ENCODE measurements around the gene ETFA.

ETFA gene

DNA sequence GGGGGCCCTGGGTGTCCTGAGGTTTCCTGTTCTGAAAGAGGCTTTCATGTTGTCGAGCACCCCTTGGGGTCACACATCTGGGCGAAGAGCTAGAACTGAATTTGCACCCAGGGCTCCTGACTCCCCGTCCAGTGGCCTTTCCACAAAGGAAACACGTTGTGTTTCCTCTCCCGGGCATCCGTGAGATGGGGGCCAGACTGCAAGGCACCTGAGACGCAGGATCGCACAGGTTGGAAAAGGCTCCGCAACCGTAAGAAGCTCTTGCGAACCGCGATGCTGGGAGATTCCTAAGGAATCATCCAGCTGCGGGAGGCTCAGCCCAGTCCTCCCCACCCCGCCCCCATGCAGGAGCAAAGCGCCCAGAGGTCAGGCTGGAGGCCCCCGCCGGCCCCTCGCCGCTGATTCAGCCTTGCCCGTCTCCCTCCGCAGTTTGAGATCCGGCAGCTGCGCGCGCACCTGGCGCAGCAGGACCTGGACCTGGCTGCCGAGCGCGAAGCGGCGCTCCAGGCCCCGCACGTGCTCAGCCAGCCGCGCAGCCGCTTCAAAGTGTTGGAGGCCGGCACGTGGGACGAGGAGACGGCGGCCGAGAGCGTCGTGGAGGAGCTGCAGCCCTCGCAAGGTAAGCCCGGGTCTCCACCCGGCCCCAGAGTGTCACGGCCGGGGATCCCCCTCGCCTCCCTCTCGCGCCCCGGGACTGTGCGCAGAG, 119.6 kb downstream of the ETFA start:
- DNase-seq = no peak

DNA sequence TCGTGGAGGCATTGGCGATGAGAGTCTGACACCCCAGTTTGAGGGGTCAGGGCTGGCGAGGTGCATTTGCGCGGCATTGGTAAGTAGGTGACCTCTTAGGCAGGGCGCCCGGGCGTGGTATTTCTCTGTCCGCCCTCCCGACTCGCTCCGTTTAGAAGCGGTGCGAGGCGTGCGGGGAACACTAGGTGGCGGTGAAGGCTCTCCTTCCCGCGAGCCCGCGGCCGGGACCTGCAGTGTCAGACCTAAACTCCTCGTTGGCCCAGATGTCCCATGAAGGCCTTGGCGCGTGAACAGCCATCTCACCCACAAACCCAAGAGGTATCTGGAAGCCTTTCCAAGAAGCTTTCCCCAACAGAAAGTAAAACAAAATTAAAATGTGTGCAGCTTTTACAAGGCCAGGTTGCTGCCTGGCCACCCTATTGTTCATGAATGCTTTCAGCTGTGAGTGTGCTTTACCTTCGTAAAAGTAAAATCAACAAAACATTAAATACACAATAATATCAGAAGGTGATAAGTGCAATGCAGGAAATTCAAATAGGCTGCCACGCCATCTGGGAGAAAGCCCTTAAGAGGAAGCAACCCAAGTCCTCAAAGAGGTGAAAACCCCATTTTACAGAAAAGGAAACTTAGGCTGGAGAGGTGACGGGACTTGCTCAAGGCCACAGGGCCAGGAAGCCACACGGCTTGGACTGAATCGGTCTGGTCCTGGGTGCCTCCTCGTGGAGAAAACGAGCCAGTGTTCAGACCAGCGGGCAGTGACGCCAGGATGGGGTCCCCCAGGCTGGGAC, 120.3 kb downstream of the ETFA start:
- DNase-seq = peak; percentile 58 to 64

DNA sequence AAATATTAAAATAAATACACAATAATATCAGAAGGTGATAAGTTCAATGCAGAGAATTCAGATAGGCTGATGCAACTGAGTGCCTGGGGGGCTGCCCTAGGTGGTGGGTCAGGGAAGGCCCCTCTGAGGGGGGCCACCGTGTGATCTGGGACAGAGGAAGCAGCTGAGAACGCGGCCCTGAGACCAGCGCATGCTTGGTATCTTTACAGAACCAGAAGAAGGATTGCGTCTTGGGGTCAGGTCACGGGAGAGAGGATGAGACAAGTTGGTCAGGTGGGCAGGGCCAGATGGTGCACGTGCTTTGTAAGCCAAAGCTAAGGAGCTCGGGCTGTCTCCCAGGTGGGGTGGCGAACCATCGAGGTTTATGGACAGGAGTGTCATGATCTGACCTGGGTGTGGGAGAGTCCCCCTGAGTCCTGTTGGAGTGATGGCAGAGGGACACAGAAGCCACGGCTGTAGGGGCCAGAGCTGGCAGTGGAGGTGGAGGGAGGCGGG, 121.2 kb downstream of the ETFA start:
- no peak for DNase-seq

DNA sequence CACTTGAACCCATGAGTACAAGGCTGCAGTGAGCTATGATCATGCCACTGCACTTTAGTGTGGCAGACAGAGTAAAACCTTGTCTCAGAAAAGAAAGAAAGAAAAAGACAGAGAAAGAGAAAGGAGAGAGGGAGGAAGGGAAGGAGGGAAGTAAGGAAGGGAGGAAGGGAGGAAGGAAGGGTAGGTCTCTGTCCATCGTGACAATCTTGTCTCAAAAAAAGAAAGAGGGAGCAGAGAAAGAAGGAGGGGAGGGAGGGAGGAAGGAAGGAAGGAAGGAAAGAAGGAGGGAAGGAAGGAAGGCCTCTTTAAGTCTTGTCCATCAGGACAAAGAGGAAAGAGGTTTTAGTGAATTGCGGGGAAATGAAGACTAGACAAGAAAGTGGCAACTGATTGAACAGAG, 122.2 kb downstream of the ETFA start:
- no peak for DNase-seq

- DNase-seq = no peak
These were observed 124.1 kb downstream of the ETFA start for GRCh38 chr15:76187163-76187562.

- DNase-seq = no peak
These were observed 125.6 kb downstream of the ETFA start for GRCh38 chr15:76185716-76186115.

DNA sequence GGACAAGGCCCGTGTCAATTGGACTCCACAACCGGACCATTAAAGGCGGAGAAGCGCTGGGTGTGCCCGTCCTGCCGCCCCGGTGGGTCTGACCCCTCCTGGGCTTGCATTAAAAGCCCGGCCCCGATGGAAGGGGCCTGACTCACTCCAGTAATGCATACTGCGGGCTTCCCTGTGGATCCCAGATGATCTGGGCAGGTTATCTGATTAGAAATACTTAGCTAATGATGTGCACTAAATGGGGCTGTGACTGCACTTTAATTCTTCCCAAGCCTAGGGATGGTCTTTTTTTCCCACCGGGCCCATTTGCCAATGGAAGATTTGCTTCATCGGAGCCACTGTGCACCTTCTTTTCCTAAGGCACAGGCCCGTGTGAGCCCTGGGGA, 126.6 kb downstream of the ETFA start:
- no peak for DNase-seq

- DNase-seq = no peak
These were observed 127.2 kb downstream of the ETFA start for GRCh38 chr15:76183930-76184649.

DNA sequence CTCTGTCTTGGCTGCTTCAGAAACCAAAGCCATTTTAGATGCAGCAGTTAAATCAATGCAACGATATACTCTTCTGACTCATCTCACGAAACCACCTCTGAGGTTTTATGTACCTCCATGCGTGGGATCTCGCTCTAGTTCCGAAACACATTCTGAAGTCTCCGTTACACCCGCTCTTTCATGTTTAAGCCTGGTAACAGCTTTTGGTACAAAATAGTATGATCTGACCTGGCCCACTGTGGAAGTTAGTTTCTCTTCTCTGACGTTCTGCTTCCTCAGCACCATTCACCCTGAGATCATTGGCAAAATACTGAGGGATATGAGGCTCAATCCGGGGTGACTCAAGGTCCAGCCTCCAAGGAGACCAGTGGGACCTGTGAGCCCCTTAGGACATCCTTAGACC, 129.6 kb downstream of the ETFA start:
- peak in 1 of 2 donors; percentile 22 for DNase-seq

DNA sequence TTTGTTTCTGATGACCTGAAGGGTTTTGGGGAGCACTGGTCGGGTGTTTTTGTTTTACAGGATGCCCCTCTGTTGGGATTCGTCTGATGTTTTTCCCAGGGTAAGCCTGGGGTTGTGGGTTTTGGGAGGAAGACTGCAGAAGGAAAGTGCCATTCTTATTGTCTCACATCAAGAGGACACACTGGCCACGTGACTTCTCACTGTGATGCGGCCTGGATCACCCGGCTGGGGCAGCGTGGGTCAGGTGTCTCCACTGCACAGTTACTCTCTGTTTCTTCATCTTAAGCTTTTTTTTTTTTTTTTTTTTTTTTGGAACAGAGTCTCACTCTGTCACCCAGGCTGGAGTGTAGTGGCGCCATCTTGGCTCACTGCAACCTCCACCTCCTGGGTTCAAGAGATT, 130.9 kb downstream of the ETFA start:
- no peak for DNase-seq

DNA sequence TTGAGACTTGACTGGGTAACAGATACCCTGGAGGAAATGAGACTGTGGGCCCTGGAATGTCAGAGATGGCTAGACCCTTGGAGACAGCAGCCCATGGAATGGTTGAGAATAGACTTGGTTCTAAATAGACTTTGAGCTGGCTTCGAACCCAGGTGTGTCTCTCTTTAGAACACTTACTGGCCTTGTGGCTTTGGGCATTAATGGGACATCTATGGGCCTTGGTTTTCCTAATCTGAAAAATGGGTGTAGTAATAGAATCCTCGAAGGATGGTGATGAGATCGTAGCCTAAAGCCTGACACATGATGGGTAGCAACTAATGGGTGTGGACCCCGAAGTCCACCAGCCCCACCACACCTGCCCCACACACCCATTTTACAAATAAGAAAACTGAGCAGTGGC, 132.2 kb downstream of the ETFA start:
- DNase-seq = no peak

GRCh38 chr15:76178296-76179000, 132.8 kb downstream of the ETFA start:
- no peak for DNase-seq

DNA sequence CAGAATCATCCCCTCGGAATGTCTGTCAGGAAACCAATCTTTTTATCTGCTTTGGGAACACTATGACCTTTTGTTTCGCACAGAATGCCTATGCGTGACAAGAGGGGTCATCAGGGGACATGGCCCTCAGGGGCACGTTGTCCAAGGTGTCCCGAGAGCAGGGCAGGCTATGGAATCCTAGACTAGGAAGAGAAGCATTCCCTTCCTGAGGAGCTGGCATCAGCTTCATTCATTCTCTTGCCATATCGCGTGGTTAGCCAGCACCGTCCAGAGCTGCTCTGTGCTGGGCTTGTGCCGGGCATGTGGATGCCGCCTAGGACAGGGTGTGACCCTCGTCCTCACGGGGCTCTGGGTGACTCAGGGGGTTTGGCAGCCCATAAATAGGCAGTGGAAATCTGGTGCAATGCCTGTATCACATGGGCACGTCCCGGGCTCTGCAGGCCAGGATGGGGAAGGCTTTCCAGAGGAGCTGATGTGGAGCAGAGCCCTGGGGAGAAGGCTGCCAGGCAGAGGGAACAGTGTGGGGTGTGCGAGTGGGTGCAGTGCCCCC, 133.7 kb downstream of the ETFA start:
- DNase-seq = no peak

GRCh38 chr15:76176487-76177085, 134.7 kb downstream of the ETFA start:
- DNase-seq = no peak

GRCh38 chr15:76176059-76176458, 135.2 kb downstream of the ETFA start:
- no peak for DNase-seq

DNA sequence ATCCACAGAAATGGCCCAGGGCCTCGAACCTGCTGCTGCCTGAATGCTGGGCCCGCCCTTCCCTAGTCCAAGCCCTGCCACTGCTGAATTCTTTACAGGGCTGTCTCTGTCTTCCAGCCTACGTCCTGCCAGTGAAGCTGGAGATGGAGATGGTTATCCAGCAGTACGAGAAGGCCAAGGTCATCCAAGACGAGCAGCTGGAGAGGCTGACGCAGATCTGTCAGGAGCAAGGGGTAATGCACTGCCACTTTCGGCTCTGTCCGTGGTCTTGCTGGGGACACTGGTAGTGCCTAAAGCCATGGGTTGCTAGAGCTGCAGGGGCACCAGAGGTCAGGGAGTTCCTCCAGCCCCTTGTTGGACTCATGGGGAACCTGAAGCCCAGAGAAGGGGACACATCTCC, 135.8 kb downstream of the ETFA start:
- DNase-seq = no peak

DNA sequence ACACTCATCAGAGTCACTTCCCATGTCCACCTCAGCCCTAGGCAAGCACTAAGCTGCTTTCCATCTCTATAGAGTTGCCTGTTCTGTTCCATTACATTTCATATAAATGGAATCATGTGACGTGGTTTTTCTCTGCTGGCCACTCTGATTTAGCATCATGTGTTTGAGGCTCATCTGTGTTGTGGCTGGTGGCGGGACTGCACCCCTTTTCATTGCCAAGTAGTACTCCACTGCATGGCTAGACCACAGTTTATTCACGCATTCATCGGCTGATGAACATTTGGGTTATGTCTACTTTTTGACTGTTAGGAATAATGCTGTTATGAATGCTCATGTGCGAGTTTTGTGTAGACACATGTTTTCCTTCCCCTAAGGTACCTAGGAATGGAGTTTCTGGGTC, 136.6 kb downstream of the ETFA start:
- no peak for DNase-seq

GRCh38 chr15:76173317-76173834, 137.9 kb downstream of the ETFA start:
- no peak for DNase-seq

- no peak for DNase-seq
These were observed 138.5 kb downstream of the ETFA start for GRCh38 chr15:76172782-76173181.

- DNase-seq = no peak
These were observed 141.1 kb downstream of the ETFA start for GRCh38 chr15:76169911-76170800.

DNA sequence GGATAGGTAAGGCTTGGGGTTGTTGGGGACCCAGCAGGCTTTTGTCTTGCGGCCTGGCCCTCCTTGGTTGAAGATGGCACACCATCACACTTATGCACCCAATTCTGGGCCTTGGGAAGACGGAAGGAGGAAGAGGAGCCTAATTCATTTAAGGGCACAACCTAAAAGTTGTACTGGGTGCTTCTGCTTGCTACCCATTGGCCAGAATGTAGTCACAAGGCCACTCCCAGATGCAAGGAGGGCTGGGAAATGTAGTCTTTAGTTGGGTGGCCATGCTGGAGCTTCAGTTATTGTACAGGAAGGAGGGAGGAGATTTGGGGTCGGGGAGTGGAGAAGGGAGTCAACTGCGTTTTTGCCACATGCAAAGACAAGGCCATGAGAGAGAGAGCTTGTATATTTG, 142.3 kb downstream of the ETFA start:
- no peak for DNase-seq
